Measurements from ENCODE around the gene WDR73. TPM values are rescaled to one million over a fixed set of nuclear protein-coding genes. Genes with fewer than 3 reads are reported as not detected.

Gene WDR73
- total and polyA plus RNA-seq, 9 of the 15 experiments (the other 6 are each of a cell fraction or from before 2014, with no cell fraction given) = 9.2 to 25.4 (median 21.7) TPM

- in situ Hi-C loops (cut with MboI) = no loop called here
- DNase-seq (ENCODE audit: extremely low read depth in 1 of 4, low spot score in 3 of 4) = no peak
- no peak overlapping the region for H3K9ac ChIP-seq (ENCODE audit: insufficient read depth in 1 of 2, low read depth in 2 of 2, low read length in 2 of 2)
- no peaks in the 10 kb centered on the region for H3K79me2 ChIP-seq (ENCODE audit: control insufficient read depth, insufficient read depth, low read length)
- ATAC-seq = no peak
- H4K20me1 ChIP-seq (replicated peaks; ENCODE audit: control insufficient read depth, insufficient read depth, low read length) = no peaks in the 10 kb centered on the region
- no peak for FAIRE-seq
- POLR2A ChIA-PET = interaction anchor here (0.5 to 1.9 kb wide), 4 partner anchors 11 to 296 kb away, joined by 3 to 6 read pairs (median 4); no protein-coding TSS in a partner anchor
- 81% methylated on average over 17 of the region's 17 CpGs for WGBS (ENCODE audit: insufficient coverage, low coverage, missing lambda C conversion rate)
- H3K9me1 ChIP-seq (ENCODE audit: control insufficient read depth, insufficient read depth, low read length) = no peaks in the 10 kb centered on the region
- TF ChIP-seq STAT5B (CRISPR knock-in tag; IDR thresholded peaks at IDR 0.05) (no peak), THRA (IDR thresholded peaks at IDR 0.05) (no peak), TRIM28 (IDR thresholded peaks at IDR 0.05) (peak; percentile 96; the same call in 1 of the 2 replicates), MAFK (IDR thresholded peaks at IDR 0.05; ENCODE audit: low read length) (no peak), XRCC3 (IDR thresholded peaks at IDR 0.05) (peak; percentile 91), EGR1 (conservative IDR thresholded peaks at IDR 0.05) (no peak), ZNF655 (CRISPR knock-in tag; IDR thresholded peaks at IDR 0.05) (no peak), CBX5 (IDR thresholded peaks at IDR 0.05; ENCODE audit: borderline replicate concordance, low read depth) (0 out of 2 replicates have a peak, but pooled peaks have one; percentile 22), U2AF2 (optimal IDR thresholded peaks at IDR 0.05; ENCODE audit: low read depth, low read length) (no peak), TRIM24 (IDR thresholded peaks at IDR 0.05) (peak in 1 of 2 experiments; percentile 32; a peak in 1 of 4 replicates), MIER1 (IDR thresholded peaks at IDR 0.05; ENCODE audit: low read depth) (no peak), CBX3 (IDR thresholded peaks at IDR 0.05; ENCODE audit: borderline replicate concordance in 1 of 2, low read length in 2 of 2) (peak; percentile 92 to 94), ZNF75A (CRISPR knock-in tag; IDR thresholded peaks at IDR 0.05) (peak; percentile 92), ZNF280A (IDR thresholded peaks at IDR 0.05; ENCODE audit: low read depth, partially characterized antibody) (peak; percentile 89), THAP7 (CRISPR knock-in tag; IDR thresholded peaks at IDR 0.05) (no peak)
- H3K4me1 ChIP-seq (replicated peaks in 1 of 2; ENCODE audit: control insufficient read depth in 2 of 2, insufficient read depth in 2 of 2, low read length in 2 of 2) = peaks cover 17% of the 10 kb centered on the region in 2 experiments; a peak in 4 of 5 replicates
- intact Hi-C loops (cut with micrococcal nuclease) = no loop called here
- H3K27me3 ChIP-seq (ENCODE audit: control insufficient read depth in 2 of 2, insufficient read depth in 2 of 2, low read length in 2 of 2) = no peaks in the 10 kb centered on the region
- peaks cover 21% of the 10 kb centered on the region; the same call in 2 of the 3 replicates for H3K36me3 ChIP-seq (ENCODE audit: control insufficient read depth, insufficient read depth, low read length)
- no TSS peak for BruUV-seq (replicated peaks)
- H3K9me3 ChIP-seq (replicated peaks; ENCODE audit: control insufficient read depth, insufficient read depth, low read depth, low read length) = peaks cover 28% of the 10 kb centered on the region
- CTCF ChIA-PET (ENCODE audit: low intra/inter-chr PET ratio) = no interaction called here
- no peak overlapping the region for H3K27ac ChIP-seq (ENCODE audit: extremely low read depth, low read depth, low read length)
- H3K4me3 ChIP-seq = no peak overlapping the region
- no peak overlapping the region for H3K4me2 ChIP-seq (ENCODE audit: insufficient read depth, low read length)
- no peak overlapping the region for H2AFZ ChIP-seq (ENCODE audit: low read depth, low read length)
Measured at GRCh38 chr15:84621358-84621979, 32.6 kb downstream of the WDR73 start.
